Hepatocyte (in vitro differentiated cells): ENCODE results near the gene SLC19A1. TPM values are rescaled to one million over a fixed set of nuclear protein-coding genes. Genes with fewer than 3 reads are reported as not detected.

Experiments used
- DNase-seq: peaks from one replicate; pipeline ENCODE4 v3.0.0-alpha.2; 2016; ENCODE audit warnings: low spot score
- H2AFZ ChIP-seq: fragments of 200-600 bp; sonication (generic); 2 replicates; pipeline ENCODE4 v1.6.0; 2016; ENCODE audit warnings: antibody characterized with exemption, mild to moderate bottlenecking
- H3K27ac ChIP-seq: fragments of 200-600 bp; sonication (generic); 2 replicates; pipeline ENCODE4 v1.5.1; 2016; ENCODE audit warnings: mild to moderate bottlenecking
- H3K27me3 ChIP-seq: fragments of 200-600 bp; sonication (generic); 2 replicates; pipeline ENCODE4 v1.6.1; 2016
- H3K36me3 ChIP-seq: fragments of 200-600 bp; sonication (generic); replicated peaks from 2 replicates; pipeline ENCODE4 v1.5.1; 2016; ENCODE audit warnings: low read depth; ENCODE audit not compliant: insufficient read depth
- H3K4me1 ChIP-seq: fragments of 200-600 bp; sonication (generic); 2 replicates; pipeline ENCODE4 v1.5.1; 2016; ENCODE audit warnings: mild to moderate bottlenecking, moderate library complexity; ENCODE audit not compliant: insufficient read depth
- H3K4me2 ChIP-seq: fragments of 200-600 bp; sonication (generic); 2 replicates; pipeline ENCODE4 v1.6.0; 2016
- H3K4me3 ChIP-seq: fragments of 200-600 bp; sonication (generic); 2 replicates; pipeline ENCODE4 v1.5.1; 2016; ENCODE audit warnings: mild to moderate bottlenecking
- H3K79me2 ChIP-seq: fragments of 200-600 bp; sonication (generic); 2 replicates; pipeline ENCODE4 v1.6.0; 2017; ENCODE audit warnings: mild to moderate bottlenecking
- H3K9me2 ChIP-seq: fragments of 200-600 bp; sonication (generic); replicated peaks from 2 replicates; pipeline ENCODE4 v1.6.0; 2017; ENCODE audit warnings: mild to moderate bottlenecking; ENCODE audit not compliant: insufficient read depth
- H3K9me3 ChIP-seq: fragments of 200-600 bp; sonication (generic); 2 replicates; pipeline ENCODE4 v1.5.1; 2016; ENCODE audit warnings: low read depth, mild to moderate bottlenecking
- H4K20me1 ChIP-seq: fragments of 200-600 bp; sonication (generic); 2 replicates; pipeline ENCODE4 v1.6.0; 2016; ENCODE audit warnings: mild to moderate bottlenecking; ENCODE audit not compliant: insufficient read depth, poor library complexity, severe bottlenecking
- EZH2 ChIP-seq: fragments of 200-600 bp; sonication (generic); IDR thresholded peaks from 2 replicates; pipeline ENCODE4 v1.6.1; 2016; ENCODE audit warnings: antibody characterized with exemption, mild to moderate bottlenecking, borderline replicate concordance
- EZH2phosphoT487 ChIP-seq: fragments of 200-600 bp; sonication (generic); IDR thresholded peaks from one replicate; pipeline ENCODE4 v1.6.1; 2018; ENCODE audit warnings: antibody characterized with exemption, mild to moderate bottlenecking, low read depth, moderate library complexity; ENCODE audit not compliant: unreplicated experiment, severe bottlenecking
- WGBS: methylation state at CpG from one replicate; pipeline ENCODE4 v1.1.6; 2016; ENCODE audit warnings: low lambda C conversion rate; ENCODE audit errors: missing lambda C conversion rate; 5-methylcytosine and 5-hydroxymethylcytosine counted together
- polyA plus RNA-seq: library from polyadenylated mRNA; unstranded; fragments of >200 nt; fragmentation: Nextera tagmentation; extraction: Ambion mirVana; gene quantifications from 2 replicates; pipeline ENCODE4 v1.2.1, GENCODE V29; 2016
- total RNA-seq: library from RNA; depleted of rRNA; stranded (reverse); fragments of >200 nt; gene quantifications from 2 replicates; pipeline ENCODE4 v1.2.3, GENCODE V29; 2014
- TF ChIP-seq, protein P1 (sequence below): fragments of 200-600 bp; sonication (generic); IDR thresholded peaks from 2 replicates; pipeline ENCODE4 v1.5.1; 2016; ENCODE audit warnings: antibody characterized with exemption, mild to moderate bottlenecking; ENCODE audit not compliant: poor library complexity

SLC19A1 gene
- total and polyA plus RNA-seq, 2 experiments from 2014 or later, result 7.7 to 24.8 TPM

DNA sequence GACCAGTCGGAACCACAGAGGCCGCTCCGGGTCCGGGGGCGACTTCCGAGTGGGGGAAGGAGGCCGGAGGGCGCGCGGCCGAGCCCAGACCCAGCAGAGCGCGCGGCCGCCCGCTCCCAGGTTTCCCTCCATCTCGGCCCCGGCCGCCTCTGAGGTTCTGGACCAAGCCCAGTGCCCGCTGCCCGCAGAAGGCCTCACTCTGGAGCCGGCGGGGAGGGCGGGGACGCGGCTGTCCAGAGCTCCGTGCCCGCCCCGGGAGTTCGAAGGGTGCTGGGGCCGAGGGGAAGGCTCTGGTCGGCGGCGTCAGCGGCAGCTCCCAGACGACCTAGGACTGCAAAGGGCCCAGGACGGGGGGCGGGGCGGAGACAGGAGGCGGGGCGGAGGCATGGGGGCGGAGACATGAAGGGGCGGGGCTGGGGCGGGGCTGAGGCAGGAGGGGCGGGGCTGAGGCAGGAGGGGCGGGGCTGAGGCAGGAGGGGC lies 48.0 kb upstream of the SLC19A1 start:
- Histone ChIP-seq H3K27ac (no peak overlapping the region), H3K9me3 (peaks cover 3% of the 10 kb centered on the region), H3K9me2 (no peaks in the 10 kb centered on the region), H3K36me3 (no peaks in the 10 kb centered on the region), H3K4me1 (no peaks in the 10 kb centered on the region), H2AFZ (peak overlapping the region; percentile 86), H4K20me1 (no peaks in the 10 kb centered on the region), H3K79me2 (no peaks in the 10 kb centered on the region), H3K27me3 (peaks cover 19% of the 10 kb centered on the region), H3K4me2 (peak overlapping the region; percentile 91), H3K4me3 (peak overlapping the region; percentile 42)
- TF ChIP-seq EZH2phosphoT487 (no peak), EZH2 (no peak)
- TF ChIP-seq, protein P1, sequence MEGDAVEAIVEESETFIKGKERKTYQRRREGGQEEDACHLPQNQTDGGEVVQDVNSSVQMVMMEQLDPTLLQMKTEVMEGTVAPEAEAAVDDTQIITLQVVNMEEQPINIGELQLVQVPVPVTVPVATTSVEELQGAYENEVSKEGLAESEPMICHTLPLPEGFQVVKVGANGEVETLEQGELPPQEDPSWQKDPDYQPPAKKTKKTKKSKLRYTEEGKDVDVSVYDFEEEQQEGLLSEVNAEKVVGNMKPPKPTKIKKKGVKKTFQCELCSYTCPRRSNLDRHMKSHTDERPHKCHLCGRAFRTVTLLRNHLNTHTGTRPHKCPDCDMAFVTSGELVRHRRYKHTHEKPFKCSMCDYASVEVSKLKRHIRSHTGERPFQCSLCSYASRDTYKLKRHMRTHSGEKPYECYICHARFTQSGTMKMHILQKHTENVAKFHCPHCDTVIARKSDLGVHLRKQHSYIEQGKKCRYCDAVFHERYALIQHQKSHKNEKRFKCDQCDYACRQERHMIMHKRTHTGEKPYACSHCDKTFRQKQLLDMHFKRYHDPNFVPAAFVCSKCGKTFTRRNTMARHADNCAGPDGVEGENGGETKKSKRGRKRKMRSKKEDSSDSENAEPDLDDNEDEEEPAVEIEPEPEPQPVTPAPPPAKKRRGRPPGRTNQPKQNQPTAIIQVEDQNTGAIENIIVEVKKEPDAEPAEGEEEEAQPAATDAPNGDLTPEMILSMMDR, result no peak
- WGBS, result 10% methylated on average over 32 of the region's 46 CpGs
- DNase-seq, result peak; percentile 76

DNA sequence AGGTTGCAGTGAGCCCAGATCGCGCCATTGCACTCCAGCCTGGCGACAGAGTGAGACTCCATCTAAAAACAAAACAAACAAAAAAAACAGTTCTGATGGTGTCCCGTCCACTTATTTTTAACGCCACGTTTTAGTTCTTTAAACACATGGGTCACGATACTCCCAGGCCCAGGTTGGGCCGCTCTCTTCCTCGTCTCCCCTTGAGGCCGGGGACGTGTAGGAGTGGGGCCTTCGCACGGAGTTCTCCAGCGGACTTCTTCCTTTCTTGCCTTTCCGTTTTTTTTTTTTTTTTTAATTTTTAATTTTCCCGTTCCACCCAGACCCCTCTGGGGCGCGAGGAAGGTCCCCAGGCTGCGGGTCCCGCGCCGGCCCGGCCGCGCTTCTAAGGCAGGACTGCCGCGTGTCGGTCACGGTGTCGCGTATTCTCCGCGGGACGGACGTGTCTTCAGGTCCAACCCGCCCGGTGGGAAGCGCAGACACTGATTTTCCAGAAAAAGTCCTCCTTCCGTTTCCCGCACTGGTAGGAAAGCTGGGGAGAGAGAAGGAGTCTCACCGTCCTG lies 47.5 kb upstream of the SLC19A1 start:
- no peak for DNase-seq
- 50% methylated on average over 41 of the region's 41 CpGs for WGBS
- H3K27me3 ChIP-seq, result peaks cover 19% of the 10 kb centered on the region
- H3K9me3 ChIP-seq, result peaks cover 3% of the 10 kb centered on the region
- no peaks in the 10 kb centered on the region for H3K9me2 ChIP-seq
- no peaks in the 10 kb centered on the region for H3K36me3 ChIP-seq
- H3K4me1 ChIP-seq, result no peaks in the 10 kb centered on the region
- TF ChIP-seq EZH2 (no peak), EZH2phosphoT487 (no peak)
- TF ChIP-seq, protein P1, result no peak
- H3K79me2 ChIP-seq, result no peaks in the 10 kb centered on the region
- peak overlapping the region; percentile 42 for H3K4me3 ChIP-seq
- peak overlapping the region; percentile 86 for H2AFZ ChIP-seq
- peak overlapping the region; percentile 91 for H3K4me2 ChIP-seq
- H3K27ac ChIP-seq, result no peak overlapping the region
- H4K20me1 ChIP-seq, result no peaks in the 10 kb centered on the region

DNA sequence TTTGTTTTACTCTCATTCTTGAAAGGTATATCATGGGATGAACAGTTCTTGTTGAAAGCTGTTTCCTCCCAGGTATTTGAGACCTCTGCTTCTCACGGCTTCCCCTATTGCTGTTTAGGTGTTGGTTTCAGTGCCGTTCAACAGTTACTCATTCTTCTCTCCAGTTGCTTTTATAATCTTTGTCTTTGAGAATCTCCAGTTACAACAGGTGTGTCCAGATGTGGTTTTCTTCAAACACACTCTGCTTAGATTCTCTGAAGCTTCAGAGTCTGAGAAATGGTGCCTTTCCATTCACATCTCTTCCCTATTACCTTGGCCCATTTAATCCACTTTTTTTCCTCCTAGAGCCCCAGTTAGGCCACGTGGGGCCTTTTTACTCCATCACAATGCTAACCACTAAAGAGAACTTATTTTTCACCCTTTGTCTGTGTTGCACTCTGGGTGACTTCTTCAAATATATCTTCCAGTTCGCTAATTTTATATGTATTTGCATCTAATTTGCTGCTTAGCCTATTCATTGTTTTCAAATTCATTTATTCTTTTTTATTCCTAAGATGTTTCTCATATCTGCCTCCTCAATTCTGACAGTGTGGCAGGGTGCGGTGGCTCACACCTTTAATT lies 46.7 kb upstream of the SLC19A1 start:
- Histone ChIP-seq H2AFZ (no peak overlapping the region), H3K79me2 (no peaks in the 10 kb centered on the region), H3K4me3 (no peak overlapping the region), H3K9me3 (peaks cover 3% of the 10 kb centered on the region), H3K4me2 (no peak overlapping the region), H3K4me1 (no peaks in the 10 kb centered on the region), H4K20me1 (no peaks in the 10 kb centered on the region), H3K9me2 (no peaks in the 10 kb centered on the region), H3K36me3 (no peaks in the 10 kb centered on the region), H3K27ac (no peak overlapping the region), H3K27me3 (peaks cover 19% of the 10 kb centered on the region)
- TF ChIP-seq, protein P1, result no peak
- TF ChIP-seq EZH2 (no peak), EZH2phosphoT487 (no peak)
- no peak for DNase-seq
- WGBS, result 87% methylated on average over 5 of the region's 5 CpGs
